Measurements from ENCODE around the gene TRIM46. TPM values are rescaled to one million over a fixed set of nuclear protein-coding genes. Genes with fewer than 3 reads are reported as not detected.
A peak's percentile ranks its signal among the peaks of the same experiment; 100 is the strongest.

Gene TRIM46
- total RNA-seq, 1 donor from 2014 or later: under 0.01 TPM

GRCh38 chr1:155128755-155129473 lies 44.7 kb upstream of the TRIM46 start:
- Histone ChIP-seq H3K9me3 (ENCODE audit: control insufficient read depth in 3 of 3, low read length in 3 of 3) (no peaks in the 10 kb centered on the region), H3K4me1 (ENCODE audit: control insufficient read depth in 3 of 3, insufficient read depth in 3 of 3, low read length in 3 of 3) (peaks cover 53 to 64% (median 55%) of the 10 kb centered on the region in 3 donors), H3K4me3 (ENCODE audit: low read length in 3 of 3) (peak overlapping the region; percentile 76 to 88 (median 82)), H3K9ac (ENCODE audit: low read depth in 1 of 3, low read length in 3 of 3) (peak overlapping the region; percentile 67 to 87 (median 85)), H3K27me3 (ENCODE audit: control insufficient read depth in 3 of 3, insufficient read depth in 3 of 3, low read length in 3 of 3) (peaks cover 0 to 41% (median 39%) of the 10 kb centered on the region in 3 donors), H3K27ac (ENCODE audit: low read depth, low read length) (peak overlapping the region; percentile 68), H3K36me3 (ENCODE audit: control insufficient read depth in 3 of 3, insufficient read depth in 3 of 3, low read length in 3 of 3) (peaks cover 11 to 17% (median 14%) of the 10 kb centered on the region in 3 donors)

GRCh38 chr1:155130272-155131006 lies 43.2 kb upstream of the TRIM46 start:
- peak overlapping the region; percentile 59 to 87 (median 67) for H3K9ac ChIP-seq (ENCODE audit: low read depth in 1 of 3, low read length in 3 of 3)
- peaks cover 0 to 38% (median 30%) of the 10 kb centered on the region in 3 donors for H3K27me3 ChIP-seq (ENCODE audit: control insufficient read depth in 3 of 3, insufficient read depth in 3 of 3, low read length in 3 of 3)
- H3K4me1 ChIP-seq (ENCODE audit: control insufficient read depth in 3 of 3, insufficient read depth in 3 of 3, low read length in 3 of 3): peaks cover 64 to 78% (median 64%) of the 10 kb centered on the region in 3 donors

GRCh38 chr1:155131285-155131684 lies 42.4 kb upstream of the TRIM46 start:
- no peaks in the 10 kb centered on the region for H3K9me3 ChIP-seq (ENCODE audit: control insufficient read depth in 3 of 3, low read length in 3 of 3)
- H3K27me3 ChIP-seq (ENCODE audit: control insufficient read depth in 3 of 3, insufficient read depth in 3 of 3, low read length in 3 of 3): peaks cover 0 to 38% (median 28%) of the 10 kb centered on the region in 3 donors
- peaks cover 15 to 23% (median 20%) of the 10 kb centered on the region in 3 donors for H3K36me3 ChIP-seq (ENCODE audit: control insufficient read depth in 3 of 3, insufficient read depth in 3 of 3, low read length in 3 of 3)
- no peak overlapping the region for H3K27ac ChIP-seq (ENCODE audit: low read depth, low read length)
- no peak overlapping the region for H3K9ac ChIP-seq (ENCODE audit: low read depth in 1 of 3, low read length in 3 of 3)
- H3K4me1 ChIP-seq (ENCODE audit: control insufficient read depth in 3 of 3, insufficient read depth in 3 of 3, low read length in 3 of 3): peaks cover 63 to 70% (median 64%) of the 10 kb centered on the region in 3 donors
- H3K4me3 ChIP-seq (ENCODE audit: low read length in 3 of 3): peak overlapping the region in 1 of 3 donors; percentile 51

More at GRCh38 chr1:155130272-155131006, 43.2 kb upstream of the TRIM46 start:
- H3K9me3 ChIP-seq (ENCODE audit: control insufficient read depth in 3 of 3, low read length in 3 of 3): no peaks in the 10 kb centered on the region
- H3K4me3 ChIP-seq (ENCODE audit: low read length in 3 of 3): peak overlapping the region; percentile 76 to 88 (median 82)
- peaks cover 15 to 23% (median 20%) of the 10 kb centered on the region in 3 donors for H3K36me3 ChIP-seq (ENCODE audit: control insufficient read depth in 3 of 3, insufficient read depth in 3 of 3, low read length in 3 of 3)
- peak overlapping the region; percentile 68 for H3K27ac ChIP-seq (ENCODE audit: low read depth, low read length)

GRCh38 chr1:155131856-155132255 lies 41.8 kb upstream of the TRIM46 start:
- Histone ChIP-seq H3K4me1 (ENCODE audit: control insufficient read depth in 3 of 3, insufficient read depth in 3 of 3, low read length in 3 of 3) (peaks cover 61 to 68% (median 63%) of the 10 kb centered on the region in 3 donors), H3K27me3 (ENCODE audit: control insufficient read depth in 3 of 3, insufficient read depth in 3 of 3, low read length in 3 of 3) (peaks cover 0 to 32% (median 26%) of the 10 kb centered on the region in 3 donors), H3K27ac (ENCODE audit: low read depth, low read length) (no peak overlapping the region), H3K4me3 (ENCODE audit: low read length in 3 of 3) (peak overlapping the region in 1 of 3 donors; percentile 16), H3K9ac (ENCODE audit: low read depth in 1 of 3, low read length in 3 of 3) (peak overlapping the region in 1 of 3 donors; percentile 40), H3K36me3 (ENCODE audit: control insufficient read depth in 3 of 3, insufficient read depth in 3 of 3, low read length in 3 of 3) (peaks cover 15 to 23% (median 20%) of the 10 kb centered on the region in 3 donors), H3K9me3 (ENCODE audit: control insufficient read depth in 3 of 3, low read length in 3 of 3) (no peaks in the 10 kb centered on the region)

GRCh38 chr1:155133799-155134281 lies 39.8 kb upstream of the TRIM46 start:
- Histone ChIP-seq H3K27me3 (ENCODE audit: control insufficient read depth in 3 of 3, insufficient read depth in 3 of 3, low read length in 3 of 3) (peaks cover 0 to 14% (median 9%) of the 10 kb centered on the region in 3 donors), H3K4me1 (ENCODE audit: control insufficient read depth in 3 of 3, insufficient read depth in 3 of 3, low read length in 3 of 3) (peaks cover 54 to 62% (median 59%) of the 10 kb centered on the region in 3 donors), H3K36me3 (ENCODE audit: control insufficient read depth in 3 of 3, insufficient read depth in 3 of 3, low read length in 3 of 3) (peaks cover 15 to 30% (median 29%) of the 10 kb centered on the region in 3 donors), H3K9ac (ENCODE audit: low read depth in 1 of 3, low read length in 3 of 3) (peak overlapping the region in 1 of 3 donors; percentile 99), H3K27ac (ENCODE audit: low read depth, low read length) (no peak overlapping the region), H3K4me3 (ENCODE audit: low read length in 3 of 3) (no peak overlapping the region), H3K9me3 (ENCODE audit: control insufficient read depth in 3 of 3, low read length in 3 of 3) (no peaks in the 10 kb centered on the region)

GRCh38 chr1:155134322-155134721 lies 39.3 kb upstream of the TRIM46 start:
- Histone ChIP-seq H3K27ac (ENCODE audit: low read depth, low read length) (peak overlapping the region; percentile 97), H3K36me3 (ENCODE audit: control insufficient read depth in 3 of 3, insufficient read depth in 3 of 3, low read length in 3 of 3) (peaks cover 15 to 30% (median 29%) of the 10 kb centered on the region in 3 donors), H3K9ac (ENCODE audit: low read depth in 1 of 3, low read length in 3 of 3) (peak overlapping the region in 1 of 3 donors; percentile 99), H3K4me1 (ENCODE audit: control insufficient read depth in 3 of 3, insufficient read depth in 3 of 3, low read length in 3 of 3) (peaks cover 54 to 62% (median 59%) of the 10 kb centered on the region in 3 donors), H3K4me3 (ENCODE audit: low read length in 3 of 3) (peak overlapping the region; percentile 49 to 98 (median 97)), H3K9me3 (ENCODE audit: control insufficient read depth in 3 of 3, low read length in 3 of 3) (no peaks in the 10 kb centered on the region), H3K27me3 (ENCODE audit: control insufficient read depth in 3 of 3, insufficient read depth in 3 of 3, low read length in 3 of 3) (peaks cover 0 to 9% (median 4%) of the 10 kb centered on the region in 3 donors)

- H3K9ac ChIP-seq (ENCODE audit: low read depth in 1 of 3, low read length in 3 of 3): peak overlapping the region; percentile 98 to 99 (median 98)
- peak overlapping the region; percentile 97 for H3K27ac ChIP-seq (ENCODE audit: low read depth, low read length)
- no peaks in the 10 kb centered on the region for H3K9me3 ChIP-seq (ENCODE audit: control insufficient read depth in 3 of 3, low read length in 3 of 3)
- peaks cover 52 to 61% (median 56%) of the 10 kb centered on the region in 3 donors for H3K4me1 ChIP-seq (ENCODE audit: control insufficient read depth in 3 of 3, insufficient read depth in 3 of 3, low read length in 3 of 3)
- peak overlapping the region; percentile 97 to 99 (median 98) for H3K4me3 ChIP-seq (ENCODE audit: low read length in 3 of 3)
- peaks cover 0 to 3% (median 0%) of the 10 kb centered on the region in 3 donors for H3K27me3 ChIP-seq (ENCODE audit: control insufficient read depth in 3 of 3, insufficient read depth in 3 of 3, low read length in 3 of 3)
- H3K36me3 ChIP-seq (ENCODE audit: control insufficient read depth in 3 of 3, insufficient read depth in 3 of 3, low read length in 3 of 3): peaks cover 15 to 30% (median 29%) of the 10 kb centered on the region in 3 donors
Measured at GRCh38 chr1:155134880-155135414, 38.7 kb upstream of the TRIM46 start.

GRCh38 chr1:155135415-155136028 lies 38.1 kb upstream of the TRIM46 start, which contains the start of gene SLC50A1:
TSS of gene SLC50A1 (plus strand) at chr1:155135852. CDS start at chr1:155135912, 60 bp downstream.
- Histone ChIP-seq H3K4me3 (ENCODE audit: low read length in 3 of 3) (peak within 1 kb of the TSS; percentile 97 to 99 (median 98)), H3K4me1 (ENCODE audit: control insufficient read depth in 3 of 3, insufficient read depth in 3 of 3, low read length in 3 of 3) (peaks cover 50 to 64% (median 57%) of the 10 kb centered on the region in 3 donors), H3K27me3 (ENCODE audit: control insufficient read depth in 3 of 3, insufficient read depth in 3 of 3, low read length in 3 of 3) (no peaks in the 10 kb centered on the region), H3K36me3 (ENCODE audit: control insufficient read depth in 3 of 3, insufficient read depth in 3 of 3, low read length in 3 of 3) (peaks cover 15 to 30% (median 29%) of the 10 kb centered on the region in 3 donors), H3K27ac (ENCODE audit: low read depth, low read length) (peak within 1 kb of the TSS; percentile 97), H3K9ac (ENCODE audit: low read depth in 1 of 3, low read length in 3 of 3) (peak within 1 kb of the TSS; percentile 98 to 99 (median 98)), H3K9me3 (ENCODE audit: control insufficient read depth in 3 of 3, low read length in 3 of 3) (no peaks in the 10 kb centered on the region)

- Histone ChIP-seq H3K9me3 (ENCODE audit: control insufficient read depth in 3 of 3, low read length in 3 of 3) (no peaks in the 10 kb centered on the region), H3K4me1 (ENCODE audit: control insufficient read depth in 3 of 3, insufficient read depth in 3 of 3, low read length in 3 of 3) (peaks cover 38 to 62% (median 50%) of the 10 kb centered on the region in 3 donors), H3K27me3 (ENCODE audit: control insufficient read depth in 3 of 3, insufficient read depth in 3 of 3, low read length in 3 of 3) (no peaks in the 10 kb centered on the region), H3K4me3 (ENCODE audit: low read length in 3 of 3) (peak overlapping the region; percentile 54 to 63 (median 56)), H3K27ac (ENCODE audit: low read depth, low read length) (peak overlapping the region; percentile 97), H3K36me3 (ENCODE audit: control insufficient read depth in 3 of 3, insufficient read depth in 3 of 3, low read length in 3 of 3) (peaks cover 12 to 26% (median 25%) of the 10 kb centered on the region in 3 donors), H3K9ac (ENCODE audit: low read depth in 1 of 3, low read length in 3 of 3) (peak overlapping the region; percentile 51 to 62 (median 57))
Measured at GRCh38 chr1:155136748-155137147, 36.9 kb upstream of the TRIM46 start.

Measured in skeletal muscle tissue (tissue), 4 donors.